Mesendoderm (in vitro differentiated cells): ENCODE data around the gene PARD3.

Experiments used
- DNase-seq: peaks from one replicate; pipeline ENCODE4 v3.0.0; 2013
- H2AK5ac ChIP-seq: 2 replicates; pipeline ENCODE4 v1.6.1; 2013; ENCODE audit warnings: low read length, inconsistent platforms
- H2BK120ac ChIP-seq: 2 replicates; pipeline ENCODE4 v1.6.1; 2013; ENCODE audit warnings: low read depth, mild to moderate bottlenecking, low read length, moderate library complexity, mixed read lengths
- H2BK15ac ChIP-seq: replicated peaks from 2 replicates; pipeline ENCODE4 v1.6.1; 2013; ENCODE audit warnings: low read depth, mild to moderate bottlenecking, moderate library complexity
- H2BK5ac ChIP-seq: 2 replicates; pipeline ENCODE4 v1.6.1; 2013; ENCODE audit warnings: low read length, inconsistent platforms
- H3K18ac ChIP-seq: 2 replicates; pipeline ENCODE4 v1.6.1; 2013; ENCODE audit warnings: mild to moderate bottlenecking, low read length, mixed read lengths
- H3K23ac ChIP-seq: one replicate; pipeline ENCODE4 v1.6.1; 2013; ENCODE audit warnings: low read length
- H3K27ac ChIP-seq: 2 replicates; pipeline ENCODE4 v1.5.1; 2013; ENCODE audit warnings: low read depth, mild to moderate bottlenecking, inconsistent platforms, low read length, moderate library complexity
- H3K27me3 ChIP-seq: 2 replicates; pipeline ENCODE4 v1.6.1; 2013; ENCODE audit warnings: low read length, control low read depth, mild to moderate bottlenecking, inconsistent platforms; ENCODE audit not compliant: insufficient read depth, poor library complexity
- H3K36me3 ChIP-seq: 2 replicates; pipeline ENCODE4 v1.6.1; 2013; ENCODE audit warnings: low read length, inconsistent platforms; ENCODE audit not compliant: control insufficient read depth, insufficient read depth
- H3K4ac ChIP-seq: one replicate; pipeline ENCODE4 v1.6.1; 2013; ENCODE audit warnings: low read depth, mild to moderate bottlenecking, low read length, moderate library complexity
- H3K4me1 ChIP-seq: 2 replicates; pipeline ENCODE4 v1.6.1; 2013; ENCODE audit warnings: low read depth, low read length, inconsistent platforms; ENCODE audit not compliant: control insufficient read depth
- H3K4me2 ChIP-seq: 2 replicates; pipeline ENCODE4 v1.6.1; 2013; ENCODE audit warnings: low read length
- H3K4me3 ChIP-seq: 2 replicates; pipeline ENCODE4 v1.5.1; 2013; ENCODE audit warnings: mild to moderate bottlenecking, low read length
- H3K56ac ChIP-seq: one replicate; pipeline ENCODE4 v1.6.1; 2013; ENCODE audit warnings: low read length
- H3K79me1 ChIP-seq: 2 replicates; pipeline ENCODE4 v1.6.1; 2013; ENCODE audit warnings: low read length, inconsistent platforms
- H3K79me2 ChIP-seq: 2 replicates; pipeline ENCODE4 v1.6.1; 2013; ENCODE audit warnings: mild to moderate bottlenecking, low read length; ENCODE audit not compliant: control insufficient read depth, insufficient read depth
- H3K9ac ChIP-seq: 2 replicates; pipeline ENCODE4 v1.6.1; 2013; ENCODE audit warnings: low read length, inconsistent platforms
- H4K5ac ChIP-seq: one replicate; pipeline ENCODE4 v1.6.1; 2013; ENCODE audit warnings: low read length
- H4K8ac ChIP-seq: one replicate; pipeline ENCODE4 v1.6.1; 2013; ENCODE audit warnings: low read depth, mild to moderate bottlenecking, control low read depth, low read length, moderate library complexity
- WGBS: extraction: QIAGEN DNeasy Blood & Tissue Kit; methylation state at CpG from one replicate; pipeline ENCODE4 v1.1.7; 2013; ENCODE audit warnings: low lambda C conversion rate, missing lambda C conversion rate; ENCODE audit not compliant: insufficient coverage; ENCODE audit errors: extremely low coverage; 5-methylcytosine and 5-hydroxymethylcytosine counted together

The PARD3 gene

GRCh38 chr10:34726862-34727261 lies 88.2 kb downstream of the PARD3 start:
- no peak overlapping the region for H3K4me3 ChIP-seq
- no peak overlapping the region for H2BK120ac ChIP-seq
- H3K9ac ChIP-seq = no peak overlapping the region
- no peak overlapping the region for H2BK5ac ChIP-seq
- H4K8ac ChIP-seq = no peak overlapping the region
- H3K79me2 ChIP-seq = peaks cover 40% of the 10 kb centered on the region
- peaks cover 17% of the 10 kb centered on the region for H3K79me1 ChIP-seq
- H4K5ac ChIP-seq = no peak overlapping the region
- H3K36me3 ChIP-seq = no peaks in the 10 kb centered on the region
- H3K56ac ChIP-seq = no peak overlapping the region
- H3K23ac ChIP-seq = no peak overlapping the region
- no peaks in the 10 kb centered on the region for H3K4me1 ChIP-seq
- H3K4me2 ChIP-seq = no peak overlapping the region
- DNase-seq = no peak
- no peak overlapping the region for H3K18ac ChIP-seq
- H2AK5ac ChIP-seq = no peak overlapping the region
- no peak overlapping the region for H3K27ac ChIP-seq
- no peak overlapping the region for H3K4ac ChIP-seq
- H3K27me3 ChIP-seq = no peaks in the 10 kb centered on the region
- H2BK15ac ChIP-seq = no peak overlapping the region

- Histone ChIP-seq H3K79me2 (peaks cover 39% of the 10 kb centered on the region), H4K5ac (no peak overlapping the region), H2AK5ac (no peak overlapping the region), H3K4ac (no peak overlapping the region), H4K8ac (no peak overlapping the region), H3K56ac (no peak overlapping the region), H3K4me1 (no peaks in the 10 kb centered on the region), H2BK120ac (no peak overlapping the region), H3K4me3 (no peak overlapping the region), H3K9ac (no peak overlapping the region), H3K27ac (no peak overlapping the region), H3K36me3 (no peaks in the 10 kb centered on the region), H3K23ac (no peak overlapping the region), H2BK15ac (no peak overlapping the region), H3K27me3 (no peaks in the 10 kb centered on the region), H3K18ac (no peak overlapping the region), H3K79me1 (peaks cover 23% of the 10 kb centered on the region), H3K4me2 (no peak overlapping the region), H2BK5ac (no peak overlapping the region)
- DNase-seq = peak; percentile 62
- no CpG with 5 or more reads among the region's 10 CpGs for WGBS
These were observed 91.3 kb downstream of the PARD3 start for GRCh38 chr10:34723750-34724149.

DNA sequence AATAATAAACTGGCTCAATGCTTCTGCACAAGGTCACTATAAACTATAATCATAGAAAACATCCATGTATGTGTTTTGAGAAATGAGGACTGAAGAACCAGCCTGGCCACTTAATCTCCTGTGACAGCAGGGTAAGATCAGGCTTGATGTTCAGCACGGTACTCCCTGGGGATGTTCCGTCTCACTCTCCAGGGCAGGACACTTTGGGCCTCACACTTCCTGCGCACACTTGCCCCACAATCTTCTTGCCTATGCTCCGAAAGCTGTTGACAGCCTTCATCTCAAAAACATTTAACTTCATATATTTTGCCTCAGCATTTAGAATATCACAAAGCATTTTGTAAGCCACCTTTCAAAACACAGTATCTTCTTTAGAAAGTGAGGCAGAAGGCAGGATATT lies 92.7 kb downstream of the PARD3 start:
- Histone ChIP-seq H3K23ac (no peak overlapping the region), H4K8ac (no peak overlapping the region), H3K4ac (no peak overlapping the region), H3K56ac (no peak overlapping the region), H2BK5ac (no peak overlapping the region), H3K79me1 (peaks cover 24% of the 10 kb centered on the region), H3K4me2 (no peak overlapping the region), H2BK15ac (no peak overlapping the region), H3K4me1 (no peaks in the 10 kb centered on the region), H3K79me2 (peaks cover 37% of the 10 kb centered on the region), H3K18ac (no peak overlapping the region), H4K5ac (no peak overlapping the region), H3K27ac (no peak overlapping the region), H2AK5ac (no peak overlapping the region), H2BK120ac (no peak overlapping the region), H3K9ac (no peak overlapping the region), H3K4me3 (no peak overlapping the region), H3K27me3 (no peaks in the 10 kb centered on the region), H3K36me3 (no peaks in the 10 kb centered on the region)
- WGBS = no CpG with 5 or more reads among the region's 4 CpGs
- no peak for DNase-seq

DNA sequence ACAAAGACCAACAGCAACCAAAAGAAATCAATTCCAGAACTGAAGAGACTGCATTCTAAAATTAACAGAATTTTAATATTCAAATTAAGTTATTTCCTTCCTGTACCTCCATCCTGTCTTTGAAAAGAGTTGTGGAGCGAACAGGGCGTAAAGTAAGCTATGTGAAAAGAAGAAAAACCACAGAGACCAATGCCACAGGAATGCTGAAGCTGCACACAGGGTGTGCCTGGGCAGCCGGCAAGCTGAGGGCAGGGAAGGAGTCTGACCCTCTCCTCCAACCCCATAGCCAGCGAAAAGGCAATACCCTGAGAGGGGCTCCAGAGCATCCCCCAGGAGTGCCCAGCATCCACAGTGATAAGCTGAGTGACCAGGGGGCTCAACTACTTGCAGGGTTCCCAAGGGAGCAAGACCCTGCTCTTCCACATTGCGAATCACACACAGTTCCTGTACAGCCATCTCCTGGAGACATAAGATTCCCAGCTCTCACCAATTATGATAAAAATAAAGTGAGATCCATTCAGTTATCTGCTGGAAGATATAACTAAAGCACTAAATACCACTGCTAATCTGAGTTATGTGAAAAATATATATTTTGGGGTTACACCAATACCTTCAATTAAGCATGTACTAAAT lies 93.8 kb downstream of the PARD3 start:
- no CpG with 5 or more reads among the region's 5 CpGs for WGBS
- no peak for DNase-seq

GRCh38 chr10:34719746-34720145 lies 95.3 kb downstream of the PARD3 start:
- Histone ChIP-seq H3K79me1 (peaks cover 24% of the 10 kb centered on the region), H4K8ac (no peak overlapping the region)
- no CpG with 5 or more reads among the region's 1 CpG for WGBS

More for the DNA sequence above, 93.8 kb downstream of the PARD3 start:
- H3K9ac ChIP-seq = no peak overlapping the region
- H4K5ac ChIP-seq = no peak overlapping the region
- H4K8ac ChIP-seq = no peak overlapping the region
- no peak overlapping the region for H2BK120ac ChIP-seq
- H3K4me3 ChIP-seq = no peak overlapping the region
- no peak overlapping the region for H3K27ac ChIP-seq
- no peaks in the 10 kb centered on the region for H3K27me3 ChIP-seq
- H3K4me2 ChIP-seq = no peak overlapping the region
- H3K4ac ChIP-seq = no peak overlapping the region
- peaks cover 34% of the 10 kb centered on the region for H3K79me2 ChIP-seq
- H2BK15ac ChIP-seq = no peak overlapping the region
- H2AK5ac ChIP-seq = no peak overlapping the region
- peaks cover 23% of the 10 kb centered on the region for H3K79me1 ChIP-seq
- no peak overlapping the region for H3K23ac ChIP-seq
- no peaks in the 10 kb centered on the region for H3K4me1 ChIP-seq
- no peak overlapping the region for H3K56ac ChIP-seq
- no peak overlapping the region for H2BK5ac ChIP-seq
- H3K36me3 ChIP-seq = no peaks in the 10 kb centered on the region
- H3K18ac ChIP-seq = no peak overlapping the region

DNA sequence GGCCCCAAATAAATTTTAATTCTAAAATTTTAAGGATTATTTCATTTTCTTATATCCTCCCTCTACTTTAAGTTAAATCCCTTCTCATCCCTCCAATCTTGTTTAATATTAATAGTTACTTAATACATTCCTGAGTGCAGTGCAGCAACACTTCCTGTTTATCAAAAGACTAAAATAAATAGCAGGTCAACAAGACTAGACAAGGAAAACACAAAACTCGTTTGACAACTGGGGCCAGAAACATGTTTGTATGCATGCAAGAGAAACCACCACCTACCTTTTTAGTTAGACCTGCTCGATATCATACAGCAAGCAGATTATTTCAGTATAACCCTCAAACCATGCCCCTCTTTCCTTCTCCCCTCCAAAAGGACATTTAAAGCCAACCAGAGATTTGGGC lies 95.8 kb downstream of the PARD3 start:
- Histone ChIP-seq H2BK5ac (no peak overlapping the region), H3K4me2 (no peak overlapping the region), H3K9ac (no peak overlapping the region), H4K8ac (no peak overlapping the region), H3K27ac (no peak overlapping the region), H3K23ac (no peak overlapping the region), H3K4me3 (no peak overlapping the region), H2BK15ac (no peak overlapping the region), H3K4ac (no peak overlapping the region), H3K18ac (no peak overlapping the region), H3K27me3 (no peaks in the 10 kb centered on the region), H3K56ac (no peak overlapping the region), H3K79me1 (peaks cover 24% of the 10 kb centered on the region), H3K36me3 (no peaks in the 10 kb centered on the region), H4K5ac (no peak overlapping the region), H3K79me2 (peaks cover 33% of the 10 kb centered on the region), H2AK5ac (no peak overlapping the region), H3K4me1 (no peaks in the 10 kb centered on the region), H2BK120ac (no peak overlapping the region)
- no peak for DNase-seq
- no CpG with 5 or more reads among the region's 2 CpGs for WGBS

More at GRCh38 chr10:34719746-34720145, 95.3 kb downstream of the PARD3 start:
- H2AK5ac ChIP-seq = no peak overlapping the region
- no peak overlapping the region for H3K27ac ChIP-seq
- no peaks in the 10 kb centered on the region for H3K27me3 ChIP-seq
- no peak overlapping the region for H3K18ac ChIP-seq
- peaks cover 35% of the 10 kb centered on the region for H3K79me2 ChIP-seq
- no peak overlapping the region for H2BK5ac ChIP-seq
- no peak overlapping the region for H2BK15ac ChIP-seq
- no peak overlapping the region for H3K23ac ChIP-seq
- H3K56ac ChIP-seq = no peak overlapping the region
- H3K4me1 ChIP-seq = no peaks in the 10 kb centered on the region
- H3K4me2 ChIP-seq = no peak overlapping the region
- no peak overlapping the region for H4K5ac ChIP-seq
- H3K9ac ChIP-seq = no peak overlapping the region
- H3K36me3 ChIP-seq = no peaks in the 10 kb centered on the region
- no peak for DNase-seq
- H3K4me3 ChIP-seq = no peak overlapping the region
- H3K4ac ChIP-seq = no peak overlapping the region
- H2BK120ac ChIP-seq = no peak overlapping the region
